H1 (cell line): Measurements from ENCODE around the gene BCL11A.

Experiments used
- BACH1 ChIP-seq: IDR thresholded peaks from 2 replicates; pipeline ENCODE4 v1.6.1; 2012; ENCODE audit warnings: low read length, improper control_type of control experiment
- GTF2F1 ChIP-seq: IDR thresholded peaks from 2 replicates; pipeline ENCODE4 v1.6.1; 2012; ENCODE audit warnings: low read depth, low read length, improper control_type of control experiment, borderline replicate concordance
- MAFK ChIP-seq: IDR thresholded peaks from 2 replicates; pipeline ENCODE4 v1.6.1; 2012; ENCODE audit warnings: low read depth, mild to moderate bottlenecking, improper control_type of control experiment, low read length
- PHF8 ChIP-seq: fragments of 200-600 bp; sonication (generic); conservative IDR thresholded peaks from 2 replicates; pipeline ENCODE4 v1.7.1; 2012; ENCODE audit warnings: low read depth, mild to moderate bottlenecking, inconsistent platforms, low read length, moderate library complexity
- POLR2A ChIP-seq, 2 experiments: IDR thresholded peaks; 1 replicate in 1 of 2; 2 replicates in 1 of 2; pipeline ENCODE4 v1.6.1; 2011; ENCODE audit warnings: low read depth in 2 of 2, low read length in 2 of 2, mild to moderate bottlenecking in 2 of 2; ENCODE audit errors: control extremely low read depth in 1 of 2
- TF ChIP-seq, protein P1 (sequence below), 3 experiments: IDR thresholded peaks; 1 replicate in 2 of 3; 2 replicates in 1 of 3; pipeline versions ENCODE4 v1.5.1 to v1.6.1; 2011; ENCODE audit warnings: low read length in 3 of 3, mild to moderate bottlenecking in 3 of 3, inconsistent platforms in 2 of 3, low read depth in 1 of 3, moderate library complexity in 1 of 3; ENCODE audit not compliant: insufficient read depth in 1 of 3; ENCODE audit errors: control extremely low read depth in 1 of 3

GRCh38 chr2:60507211-60507965 is 46.1 kb downstream of the BCL11A start:
- TF ChIP-seq POLR2A (IDR thresholded peaks at IDR 0.05; ENCODE audit: control extremely low read depth in 1 of 2, low read depth in 2 of 2, low read length in 2 of 2) (no peak), BACH1 (no peak), PHF8 (no peak), MAFK (no peak), GTF2F1 (no peak)
- TF ChIP-seq, protein P1, sequence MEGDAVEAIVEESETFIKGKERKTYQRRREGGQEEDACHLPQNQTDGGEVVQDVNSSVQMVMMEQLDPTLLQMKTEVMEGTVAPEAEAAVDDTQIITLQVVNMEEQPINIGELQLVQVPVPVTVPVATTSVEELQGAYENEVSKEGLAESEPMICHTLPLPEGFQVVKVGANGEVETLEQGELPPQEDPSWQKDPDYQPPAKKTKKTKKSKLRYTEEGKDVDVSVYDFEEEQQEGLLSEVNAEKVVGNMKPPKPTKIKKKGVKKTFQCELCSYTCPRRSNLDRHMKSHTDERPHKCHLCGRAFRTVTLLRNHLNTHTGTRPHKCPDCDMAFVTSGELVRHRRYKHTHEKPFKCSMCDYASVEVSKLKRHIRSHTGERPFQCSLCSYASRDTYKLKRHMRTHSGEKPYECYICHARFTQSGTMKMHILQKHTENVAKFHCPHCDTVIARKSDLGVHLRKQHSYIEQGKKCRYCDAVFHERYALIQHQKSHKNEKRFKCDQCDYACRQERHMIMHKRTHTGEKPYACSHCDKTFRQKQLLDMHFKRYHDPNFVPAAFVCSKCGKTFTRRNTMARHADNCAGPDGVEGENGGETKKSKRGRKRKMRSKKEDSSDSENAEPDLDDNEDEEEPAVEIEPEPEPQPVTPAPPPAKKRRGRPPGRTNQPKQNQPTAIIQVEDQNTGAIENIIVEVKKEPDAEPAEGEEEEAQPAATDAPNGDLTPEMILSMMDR (IDR thresholded peaks at IDR 0.05; ENCODE audit: control extremely low read depth in 1 of 3, insufficient read depth in 1 of 3, low read depth in 1 of 3, low read length in 3 of 3), result no peak
